ENCODE data around the gene PGM2.

PGM2 gene

DNA sequence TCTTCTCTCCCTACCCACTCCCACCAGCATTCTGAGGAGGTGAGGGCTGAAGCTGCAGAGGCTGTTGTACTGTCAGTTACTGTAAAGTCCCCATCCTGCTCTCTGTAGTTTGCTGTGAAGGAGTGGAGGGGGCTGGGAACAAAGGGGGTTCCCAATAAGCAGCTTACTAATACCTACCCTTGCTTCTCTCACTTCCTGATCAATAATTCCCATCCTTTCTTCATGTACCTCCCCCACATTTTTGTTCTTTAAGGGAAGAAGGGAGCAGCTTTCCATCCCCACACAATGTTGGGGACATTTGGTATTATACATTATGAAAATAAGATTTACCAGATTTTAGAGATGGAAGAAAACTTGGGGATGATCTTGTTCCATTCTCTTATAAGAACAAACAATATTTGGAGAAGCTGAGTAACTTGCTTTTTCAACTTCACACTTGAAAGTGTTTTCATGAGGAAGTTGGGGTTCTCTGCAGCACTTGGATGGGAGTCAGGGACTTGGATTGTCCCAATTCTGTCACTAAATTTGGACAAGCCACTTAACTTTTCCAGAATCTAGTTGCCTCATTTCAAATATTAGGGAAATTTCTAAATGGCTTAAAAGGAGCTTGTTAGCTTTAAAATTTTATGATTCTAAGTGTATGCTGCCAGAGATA is 69.8 kb downstream of the PGM2 start:
- TF ChIP-seq, protein P1, sequence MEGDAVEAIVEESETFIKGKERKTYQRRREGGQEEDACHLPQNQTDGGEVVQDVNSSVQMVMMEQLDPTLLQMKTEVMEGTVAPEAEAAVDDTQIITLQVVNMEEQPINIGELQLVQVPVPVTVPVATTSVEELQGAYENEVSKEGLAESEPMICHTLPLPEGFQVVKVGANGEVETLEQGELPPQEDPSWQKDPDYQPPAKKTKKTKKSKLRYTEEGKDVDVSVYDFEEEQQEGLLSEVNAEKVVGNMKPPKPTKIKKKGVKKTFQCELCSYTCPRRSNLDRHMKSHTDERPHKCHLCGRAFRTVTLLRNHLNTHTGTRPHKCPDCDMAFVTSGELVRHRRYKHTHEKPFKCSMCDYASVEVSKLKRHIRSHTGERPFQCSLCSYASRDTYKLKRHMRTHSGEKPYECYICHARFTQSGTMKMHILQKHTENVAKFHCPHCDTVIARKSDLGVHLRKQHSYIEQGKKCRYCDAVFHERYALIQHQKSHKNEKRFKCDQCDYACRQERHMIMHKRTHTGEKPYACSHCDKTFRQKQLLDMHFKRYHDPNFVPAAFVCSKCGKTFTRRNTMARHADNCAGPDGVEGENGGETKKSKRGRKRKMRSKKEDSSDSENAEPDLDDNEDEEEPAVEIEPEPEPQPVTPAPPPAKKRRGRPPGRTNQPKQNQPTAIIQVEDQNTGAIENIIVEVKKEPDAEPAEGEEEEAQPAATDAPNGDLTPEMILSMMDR (IDR thresholded peaks at IDR 0.05; ENCODE audit: borderline replicate concordance, insufficient read depth, low read depth, low read length), result no peak
- H3K4me3 ChIP-seq (ENCODE audit: low read depth, low read length), result no peak overlapping the region

DNA sequence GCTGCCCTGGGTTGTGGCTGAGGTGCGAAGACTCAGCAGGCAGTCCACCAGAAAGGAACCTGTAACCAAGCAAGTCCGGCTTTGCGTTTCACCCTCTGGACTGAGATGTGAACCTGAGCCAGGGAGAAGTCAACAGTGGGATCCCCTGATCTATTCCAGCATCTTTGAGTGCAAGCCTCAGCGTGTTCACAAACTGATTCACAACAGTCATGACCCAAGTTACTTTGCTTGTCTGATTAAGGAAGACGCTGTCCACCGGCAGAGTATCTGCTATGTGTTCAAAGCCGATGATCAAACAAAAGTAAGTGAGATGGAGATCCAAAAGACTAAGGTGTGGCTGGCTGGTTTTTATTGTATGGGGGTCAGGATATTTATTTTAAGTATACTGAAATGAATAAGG is 75.7 kb downstream of the PGM2 start:
- H3K4me3 ChIP-seq (ENCODE audit: low read depth, low read length), result no peak overlapping the region
- TF ChIP-seq, protein P1 (IDR thresholded peaks at IDR 0.05; ENCODE audit: borderline replicate concordance, insufficient read depth, low read depth, low read length), result no peak

DNA sequence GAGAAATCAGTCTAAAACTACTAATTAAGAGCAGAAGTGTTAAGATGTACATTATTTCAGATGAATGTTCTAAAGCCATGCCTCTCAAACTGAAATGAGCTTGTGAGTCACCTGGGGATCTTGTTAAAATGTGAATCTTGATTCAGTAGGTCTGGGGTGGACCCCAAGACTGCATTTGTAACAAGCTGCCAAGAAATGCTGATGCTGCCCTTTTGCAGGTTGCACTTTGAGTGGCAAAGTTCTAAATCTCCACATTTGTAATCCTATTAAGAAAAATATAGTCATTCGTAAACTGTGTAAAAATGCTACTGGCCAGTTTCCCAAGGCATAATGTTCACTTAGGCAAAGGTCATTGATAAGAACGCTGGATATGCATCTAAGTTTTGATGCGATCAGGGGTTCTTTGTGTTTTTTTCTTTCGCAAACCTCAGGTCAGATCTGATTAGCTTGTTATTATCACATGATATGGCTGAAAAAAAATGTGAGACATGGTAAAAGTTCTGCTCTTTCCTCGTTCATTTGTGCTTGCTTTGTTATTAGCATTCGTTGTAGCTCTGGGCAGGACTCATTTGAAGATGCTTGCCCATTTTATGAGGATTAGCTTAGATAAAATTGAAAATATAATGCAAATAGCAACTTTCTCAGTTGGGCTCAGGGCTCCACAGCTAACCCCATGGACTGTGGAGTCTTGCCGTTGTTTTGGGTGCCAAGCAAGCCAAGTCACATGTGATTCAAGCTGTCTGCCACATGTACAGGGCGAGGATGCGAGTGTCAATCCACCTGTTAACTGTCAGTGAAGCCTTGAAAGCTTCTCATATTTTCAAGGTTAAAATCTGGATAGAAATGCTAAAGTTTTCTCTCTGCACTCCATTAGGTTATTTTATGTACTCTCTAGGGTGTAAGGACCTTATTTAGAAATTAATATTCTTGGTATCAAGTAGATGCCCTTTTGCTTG is 76.5 kb downstream of the PGM2 start:
- TF ChIP-seq, protein P1 (IDR thresholded peaks at IDR 0.05; ENCODE audit: borderline replicate concordance, insufficient read depth, low read depth, low read length), result no peak
- no peak overlapping the region for H3K4me3 ChIP-seq (ENCODE audit: low read depth, low read length)

DNA sequence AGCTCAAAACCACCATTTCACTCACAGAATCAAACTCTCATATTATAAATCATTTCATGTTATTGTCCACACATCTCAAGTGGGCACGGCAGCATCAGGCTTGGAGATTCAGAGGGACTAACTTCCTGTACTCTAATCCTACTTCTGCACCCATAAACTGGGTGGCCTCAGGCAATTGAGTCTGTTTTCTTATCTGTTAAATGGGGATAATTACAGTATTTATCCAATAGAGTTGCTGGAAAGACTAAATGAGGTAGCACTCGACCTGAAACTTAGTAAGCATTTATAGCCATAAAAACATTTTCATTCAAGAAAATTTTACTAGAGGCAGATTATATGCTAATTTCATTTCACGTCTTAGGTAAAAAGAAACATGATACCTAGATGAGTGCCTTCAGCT is 77.4 kb downstream of the PGM2 start:
- TF ChIP-seq, protein P1 (IDR thresholded peaks at IDR 0.05; ENCODE audit: borderline replicate concordance, insufficient read depth, low read depth, low read length), result no peak

DNA sequence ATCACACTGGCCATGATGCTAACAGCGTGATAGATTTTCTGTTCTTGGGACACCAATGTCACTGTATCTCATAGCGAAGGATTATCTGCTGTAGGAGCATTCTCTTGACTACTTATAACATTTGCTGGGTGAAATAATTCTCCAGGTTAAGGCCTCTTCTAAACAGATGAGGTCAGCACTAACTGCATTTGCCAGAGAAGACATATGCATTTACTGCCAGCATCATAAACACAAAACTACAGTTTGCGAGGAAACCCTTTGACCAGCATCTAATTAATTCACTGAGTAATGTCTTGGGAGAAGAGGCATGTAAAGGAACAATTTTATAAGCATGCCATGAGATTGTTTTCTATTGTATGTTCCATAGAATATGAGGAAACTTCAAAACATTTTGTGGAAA is 78.3 kb downstream of the PGM2 start:
- no peak overlapping the region for H3K4me3 ChIP-seq (ENCODE audit: low read depth, low read length)
- TF ChIP-seq, protein P1 (IDR thresholded peaks at IDR 0.05; ENCODE audit: borderline replicate concordance, insufficient read depth, low read depth, low read length), result no peak

More for the DNA sequence above, 77.4 kb downstream of the PGM2 start:
- H3K4me3 ChIP-seq (ENCODE audit: low read depth, low read length), result no peak overlapping the region

DNA sequence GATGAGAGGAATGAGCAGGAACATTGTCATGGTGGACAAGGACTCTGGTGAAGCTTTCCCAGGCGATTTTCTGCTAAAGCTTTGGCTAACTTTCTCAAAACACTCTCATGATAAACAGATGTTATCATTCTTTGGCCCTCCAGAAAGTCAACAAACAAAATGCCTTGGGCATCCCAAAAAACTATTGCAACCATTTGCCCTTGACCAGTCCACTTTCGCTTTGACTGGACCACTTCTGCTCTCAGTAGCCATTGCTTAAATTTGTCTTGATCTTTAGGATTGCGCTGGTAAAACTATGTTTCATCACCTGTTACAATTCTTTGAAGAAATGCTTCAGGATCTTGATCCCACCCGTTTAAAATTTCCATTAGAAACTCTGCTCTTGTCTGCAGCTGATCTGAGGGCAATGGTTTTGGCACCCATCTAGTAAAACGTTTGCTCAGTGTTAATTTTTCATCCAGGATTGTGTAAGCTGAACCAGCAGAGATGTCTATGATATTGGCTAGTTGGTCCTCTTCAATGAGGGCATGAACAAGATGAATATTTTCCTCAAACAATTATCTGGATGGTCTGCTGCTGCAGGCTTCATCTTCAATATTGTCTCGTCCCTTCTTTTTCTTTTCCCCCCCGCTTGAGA is 79.2 kb downstream of the PGM2 start:
- TF ChIP-seq, protein P1 (IDR thresholded peaks at IDR 0.05; ENCODE audit: borderline replicate concordance, insufficient read depth, low read depth, low read length), result no peak
- H3K4me3 ChIP-seq (ENCODE audit: low read depth, low read length), result no peak overlapping the region
